Naive B cell (primary cell): ENCODE data around the gene S100A1. TPM values are rescaled to one million over a fixed set of nuclear protein-coding genes. Genes with fewer than 3 reads are reported as not detected.

Source experiments
- ATAC-seq, 2 donors: fragments of 150-1000 bp; cut with Tn5 transposase; 2 replicates each; pipeline ENCODE4 v1.10.0; 2021; ENCODE audit warnings: low read depth in 2 of 2, mild to moderate bottlenecking in 2 of 2, moderate library complexity in 2 of 2
- DNase-seq: peaks from one replicate; pipeline ENCODE4 v3.0.0; 2022
- H3K27ac Mint-ChIP-seq, 6 donors: one replicate each; pipeline ENCODE4 v1.8.0; 2020 to 2022; ENCODE audit warnings: mild to moderate bottlenecking in 6 of 6, mixed read lengths in 6 of 6, moderate library complexity in 5 of 6, inconsistent platforms in 2 of 6
- H3K27me3 Mint-ChIP-seq, 3 donors: one replicate each; pipeline ENCODE4 v1.8.0; 2021 to 2022; ENCODE audit warnings: mixed read lengths in 3 of 3, mild to moderate bottlenecking in 1 of 3
- H3K36me3 Mint-ChIP-seq, 2 donors: one replicate each; pipeline ENCODE4 v1.8.0; 2020 to 2022; ENCODE audit warnings: mixed read lengths in 2 of 2, inconsistent platforms in 1 of 2, mild to moderate bottlenecking in 1 of 2
- H3K4me1 Mint-ChIP-seq, 3 donors: one replicate each; pipeline ENCODE4 v1.8.0; 2020 to 2022; ENCODE audit warnings: mixed read lengths in 3 of 3, inconsistent platforms in 1 of 3, mild to moderate bottlenecking in 1 of 3, moderate library complexity in 1 of 3
- H3K4me3 Mint-ChIP-seq, 8 donors: one replicate each; pipeline ENCODE4 v1.8.0; 2020 to 2022; ENCODE audit warnings: mild to moderate bottlenecking in 8 of 8, mixed read lengths in 8 of 8, moderate library complexity in 8 of 8, inconsistent platforms in 2 of 8
- H3K9me3 Mint-ChIP-seq, 7 donors: one replicate each; pipeline ENCODE4 v1.8.0; 2020 to 2022; ENCODE audit warnings: mixed read lengths in 7 of 7, mild to moderate bottlenecking in 5 of 7, inconsistent platforms in 2 of 7, moderate library complexity in 1 of 7
- polyA plus RNA-seq, 6 donors: library from polyadenylated mRNA; unstranded; fragments of 300-500 nt; fragmentation: Illumina TruSeq; gene quantifications; one replicate each; pipeline ENCODE4 v1.2.3, GENCODE V29; 2021; ENCODE audit warnings: low read depth in 6 of 6

S100A1 gene
- polyA plus RNA-seq, 6 donors from 2014 or later = not detected

DNA sequence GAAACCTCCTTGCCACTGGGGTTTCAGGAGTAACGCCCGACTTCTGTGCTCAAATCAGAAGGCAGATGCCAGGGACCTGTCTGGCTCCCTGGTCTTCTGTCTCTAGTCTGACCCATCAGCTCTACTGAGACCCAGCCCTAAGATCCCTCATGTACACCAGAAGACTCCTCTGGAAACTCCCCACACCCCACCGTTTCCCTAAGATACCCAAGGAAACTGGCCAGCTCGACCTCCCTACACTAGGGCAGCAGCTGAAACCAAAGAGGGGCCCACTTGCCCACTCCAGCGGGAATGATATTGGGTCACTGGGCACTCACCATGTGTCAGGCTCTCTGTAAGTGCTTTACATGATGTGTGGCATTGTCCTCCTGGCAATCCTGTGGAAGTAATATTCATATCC lies 14.8 kb upstream of the S100A1 start:
- Mint-ChIP-seq H3K27me3 (no peaks in the 10 kb centered on the region), H3K36me3 (no peaks in the 10 kb centered on the region), H3K4me3 (no peak overlapping the region), H3K27ac (no peak overlapping the region), H3K9me3 (no peaks in the 10 kb centered on the region), H3K4me1 (peaks cover 0 to 11% (median 0%) of the 10 kb centered on the region in 3 donors)
- DNase-seq (no peak), ATAC-seq (no peak)

DNA sequence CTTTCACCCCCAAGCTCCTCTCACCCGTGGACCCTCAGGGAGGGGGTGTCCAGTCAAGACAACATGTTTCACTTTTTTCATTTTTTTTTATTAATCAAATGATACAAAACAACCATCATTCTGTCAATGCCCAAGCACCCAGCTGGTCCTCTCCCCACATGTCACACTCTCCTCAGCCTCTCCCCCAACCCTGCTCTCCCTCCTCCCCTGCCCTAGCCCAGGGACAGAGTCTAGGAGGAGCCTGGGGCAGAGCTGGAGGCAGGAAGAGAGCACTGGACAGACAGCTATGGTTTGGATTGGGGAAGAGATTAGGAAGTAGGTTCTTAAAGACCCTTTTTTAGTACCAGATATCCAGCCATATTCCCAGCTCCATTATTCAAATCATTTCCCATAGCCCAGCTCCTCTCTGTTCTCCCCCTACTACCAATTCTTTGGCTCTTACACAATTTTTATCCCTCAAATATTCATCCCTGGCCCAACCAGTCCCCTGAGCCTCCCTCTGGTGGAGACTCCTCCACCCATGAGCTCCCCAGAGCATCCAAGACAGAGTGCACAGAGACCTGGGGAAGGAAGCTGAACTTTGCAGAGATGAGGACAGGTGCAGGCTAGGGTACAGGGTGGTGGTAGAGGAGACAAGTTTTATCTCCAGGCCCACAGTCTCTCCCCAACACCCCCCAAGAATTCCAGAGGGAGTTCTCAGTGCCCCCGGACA lies 13.9 kb upstream of the S100A1 start:
- Mint-ChIP-seq H3K36me3 (no peaks in the 10 kb centered on the region), H3K27ac (peak overlapping the region in 2 of 6 donors; percentile 49 to 78), H3K27me3 (no peaks in the 10 kb centered on the region), H3K9me3 (no peaks in the 10 kb centered on the region), H3K4me3 (no peak overlapping the region), H3K4me1 (peaks cover 0 to 11% (median 0%) of the 10 kb centered on the region in 3 donors)
- DNase-seq (no peak), ATAC-seq (no peak)

DNA sequence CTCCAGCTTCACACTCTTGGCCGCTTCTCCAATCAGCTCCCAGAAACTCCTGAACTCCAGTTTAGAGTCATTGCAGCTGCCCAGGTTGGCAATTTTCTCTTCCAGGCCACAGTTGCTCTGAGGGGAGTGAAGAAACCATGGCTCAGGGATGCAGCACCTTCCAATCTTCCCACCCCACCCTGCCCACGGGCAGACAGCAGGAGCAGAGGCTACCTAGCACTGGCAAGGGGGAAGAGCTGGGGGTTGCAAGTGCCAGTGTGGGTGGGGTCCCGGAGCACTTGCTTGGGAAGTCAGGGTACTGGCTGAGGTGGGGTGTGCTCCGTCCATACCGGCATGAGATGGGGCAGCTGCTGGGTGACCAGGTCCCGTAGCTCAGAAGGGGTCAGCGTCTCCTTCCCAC lies 13.3 kb upstream of the S100A1 start:
- ATAC-seq = no peak
- Mint-ChIP-seq H3K27ac (no peak overlapping the region), H3K27me3 (no peaks in the 10 kb centered on the region), H3K4me1 (peaks cover 0 to 11% (median 0%) of the 10 kb centered on the region in 3 donors), H3K36me3 (no peaks in the 10 kb centered on the region), H3K4me3 (no peak overlapping the region), H3K9me3 (peaks cover 0 to 2% (median 0%) of the 10 kb centered on the region in 7 donors)
- no peak for DNase-seq

DNA sequence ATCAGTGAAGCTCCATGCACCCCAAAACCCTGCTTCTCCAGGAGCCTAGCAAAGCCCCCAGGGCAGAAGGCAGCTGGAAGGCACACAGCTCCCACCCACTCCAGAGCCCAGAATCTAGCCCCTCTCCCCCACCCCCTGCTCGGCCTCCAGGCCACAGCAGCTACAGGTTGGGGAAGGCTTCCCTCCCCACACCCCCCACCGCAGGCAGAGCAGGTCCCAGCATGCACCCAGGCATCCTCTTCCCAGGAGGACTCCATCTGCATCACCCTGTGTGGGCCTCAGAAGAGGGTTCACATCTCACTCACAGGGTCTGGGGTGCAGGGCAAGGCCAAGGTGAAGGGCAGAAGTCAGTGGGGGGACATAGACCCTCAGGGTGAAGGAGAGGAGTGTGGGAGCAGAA lies 12.8 kb upstream of the S100A1 start:
- H3K27ac Mint-ChIP-seq = no peak overlapping the region
- H3K4me3 Mint-ChIP-seq = no peak overlapping the region
- ATAC-seq (no peak), DNase-seq (no peak)
- H3K9me3 Mint-ChIP-seq = peaks cover 0 to 2% (median 0%) of the 10 kb centered on the region in 7 donors
- H3K27me3 Mint-ChIP-seq = no peaks in the 10 kb centered on the region
- H3K4me1 Mint-ChIP-seq = peaks cover 0 to 11% (median 0%) of the 10 kb centered on the region in 3 donors
- H3K36me3 Mint-ChIP-seq = no peaks in the 10 kb centered on the region

DNA sequence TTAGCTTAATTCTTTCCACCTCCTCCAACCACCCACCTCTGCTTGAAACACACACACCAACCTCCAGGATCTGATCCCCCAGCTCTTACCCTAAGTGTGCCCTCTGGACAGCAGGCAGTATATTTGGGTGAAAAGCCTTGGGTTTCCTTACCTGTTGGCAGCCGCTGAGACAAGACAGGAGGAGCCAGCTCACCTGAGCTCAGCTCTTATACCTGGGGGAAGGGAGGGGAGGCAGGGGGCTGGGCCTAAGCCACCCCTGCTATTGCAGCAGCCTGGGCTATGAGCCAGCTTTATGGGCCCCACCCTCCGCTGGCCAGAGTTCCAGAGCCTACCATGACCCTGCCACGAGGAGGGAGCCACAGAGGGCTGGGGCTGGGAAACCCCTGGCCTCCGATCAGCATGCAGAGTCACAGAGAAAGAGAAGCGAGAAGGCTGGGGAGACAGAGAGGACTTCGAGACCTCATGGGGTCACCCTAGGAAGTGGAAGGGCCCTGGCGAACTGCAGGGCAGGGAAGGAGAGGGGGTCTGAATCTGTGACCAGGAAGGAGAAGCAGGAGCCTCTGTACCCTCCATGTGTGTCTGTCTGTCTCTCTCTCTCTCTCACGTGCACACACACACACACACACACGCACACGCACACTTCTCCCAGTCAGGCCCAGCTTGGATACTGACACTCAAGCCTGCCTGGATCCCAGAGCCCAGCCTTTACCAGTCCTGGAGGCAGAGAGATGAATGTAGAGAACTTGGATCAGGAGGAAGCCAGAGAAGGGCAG lies 11.9 kb upstream of the S100A1 start, which contains the start of gene S100A14:
Gene S100A14 (minus strand): TSS at position 182 of the 773 bp plus-strand sequence. CDS start 467 bp downstream, outside the sequence.
- Mint-ChIP-seq H3K36me3 (no peaks in the 10 kb centered on the region), H3K27me3 (no peaks in the 10 kb centered on the region), H3K27ac (peak within 1 kb of the TSS in 3 of 6 donors; percentile 69 to 91 (median 82)), H3K4me3 (no peak within 1 kb of the TSS), H3K9me3 (peaks cover 0 to 2% (median 0%) of the 10 kb centered on the region in 7 donors), H3K4me1 (peaks cover 0 to 11% (median 0%) of the 10 kb centered on the region in 3 donors)
- ATAC-seq (no peak), DNase-seq (no peak)

DNA sequence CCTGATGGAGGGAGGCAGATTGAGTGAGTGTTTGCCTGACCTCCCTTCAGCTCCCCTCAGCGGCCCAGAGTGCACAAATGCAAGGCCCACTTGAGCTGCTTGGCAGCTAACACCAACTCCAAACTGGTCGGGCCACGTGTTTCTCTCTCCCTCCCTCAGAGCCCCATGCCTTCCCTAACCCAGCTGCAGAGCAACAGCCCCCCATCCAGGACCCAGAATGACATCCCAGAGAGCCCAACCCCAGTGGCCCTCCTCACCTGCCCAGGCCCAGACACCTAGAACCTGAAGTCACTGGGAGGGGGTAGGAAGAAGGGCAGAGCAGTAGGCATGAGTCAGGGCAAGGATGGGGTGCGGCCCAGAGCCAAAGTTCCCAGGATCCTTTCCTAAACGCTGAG lies 11.3 kb upstream of the S100A1 start:
- Mint-ChIP-seq H3K27ac (peak overlapping the region in 3 of 6 donors; percentile 69 to 91 (median 82)), H3K4me3 (no peak overlapping the region)
- no peak for ATAC-seq

DNA sequence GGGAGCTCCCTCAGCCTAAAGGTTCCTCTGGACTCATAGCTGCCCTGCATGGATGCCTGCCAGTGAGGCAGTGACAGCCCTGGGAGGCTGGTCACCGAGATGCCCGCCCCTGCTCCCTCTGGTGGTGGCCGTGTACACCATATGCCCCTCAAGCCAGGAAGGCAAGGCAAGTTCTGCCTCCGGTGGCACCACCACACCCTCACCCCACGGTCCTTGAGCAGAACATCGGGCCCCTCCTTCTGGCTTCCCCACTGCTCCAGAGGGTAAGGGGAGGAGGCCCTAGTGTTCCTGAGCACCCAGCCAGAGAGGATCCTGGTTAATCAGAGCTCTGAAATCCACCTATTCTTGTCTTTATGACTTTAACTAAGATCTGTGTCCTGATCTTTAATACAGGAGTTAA lies 10.6 kb upstream of the S100A1 start:
- Mint-ChIP-seq H3K27ac (peak overlapping the region in 1 of 6 donors; percentile 49), H3K4me1 (peaks cover 0 to 11% (median 0%) of the 10 kb centered on the region in 3 donors)
- peak; percentile 93 to 95 for ATAC-seq

More for the DNA sequence above, 11.3 kb upstream of the S100A1 start:
- H3K27me3 Mint-ChIP-seq = no peaks in the 10 kb centered on the region
- peaks cover 0 to 2% (median 0%) of the 10 kb centered on the region in 7 donors for H3K9me3 Mint-ChIP-seq
- no peaks in the 10 kb centered on the region for H3K36me3 Mint-ChIP-seq
- DNase-seq = no peak
- peaks cover 0 to 11% (median 0%) of the 10 kb centered on the region in 3 donors for H3K4me1 Mint-ChIP-seq

DNA sequence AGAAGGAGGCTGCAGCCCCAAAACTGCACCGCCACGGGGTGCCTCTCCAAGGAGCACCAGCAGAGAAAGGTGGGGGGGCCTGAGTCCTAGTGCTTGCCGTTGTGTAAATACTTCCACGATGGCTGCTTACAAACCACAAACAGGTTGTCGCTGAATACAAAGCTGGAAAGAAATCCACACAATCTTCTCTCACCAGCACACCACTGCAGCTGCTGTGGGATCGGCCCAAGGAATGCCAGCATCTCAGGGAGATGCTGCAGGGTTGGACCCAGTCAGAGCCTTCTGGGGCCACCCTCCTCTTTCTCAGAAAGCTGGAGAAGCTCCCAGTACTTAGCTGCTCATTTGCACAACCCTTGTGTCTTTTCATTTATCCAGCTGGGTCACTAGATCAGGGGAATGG lies 9.1 kb upstream of the S100A1 start:
- H3K27ac Mint-ChIP-seq = no peak overlapping the region

More for the DNA sequence above, 10.6 kb upstream of the S100A1 start:
- Mint-ChIP-seq H3K27me3 (no peaks in the 10 kb centered on the region), H3K4me3 (peak overlapping the region in 2 of 8 donors; percentile 37 to 49), H3K9me3 (peaks cover 0 to 2% (median 0%) of the 10 kb centered on the region in 7 donors), H3K36me3 (no peaks in the 10 kb centered on the region)
- no peak for DNase-seq

DNA sequence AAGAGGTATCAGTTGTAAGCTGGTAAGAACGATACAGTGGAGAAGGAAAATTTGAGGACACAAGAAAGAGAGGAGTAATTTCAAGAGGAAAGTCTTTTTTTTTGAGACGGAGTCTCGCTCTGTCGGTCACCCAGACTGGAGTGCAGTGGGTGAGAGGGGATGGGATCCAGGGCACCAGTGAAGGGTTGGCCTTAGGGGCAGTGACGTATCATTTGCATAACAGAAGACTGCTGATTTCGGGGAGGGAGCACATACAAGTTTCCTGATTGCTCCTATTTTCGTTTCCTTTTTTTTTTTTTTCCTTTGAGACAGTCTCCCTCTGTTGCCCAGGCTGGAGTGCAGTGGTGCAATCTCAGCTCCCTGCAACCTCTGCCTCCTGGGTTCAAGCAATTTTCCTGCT lies 5.1 kb upstream of the S100A1 start:
- Mint-ChIP-seq H3K4me3 (peak overlapping the region in 1 of 8 donors; percentile 50), H3K36me3 (no peaks in the 10 kb centered on the region), H3K27ac (no peak overlapping the region), H3K9me3 (peaks cover 0 to 2% (median 0%) of the 10 kb centered on the region in 7 donors), H3K27me3 (no peaks in the 10 kb centered on the region), H3K4me1 (peaks cover 19 to 28% (median 24%) of the 10 kb centered on the region in 3 donors)
- ATAC-seq (no peak), DNase-seq (no peak)

More for the DNA sequence above, 9.1 kb upstream of the S100A1 start:
- peaks cover 0 to 2% (median 0%) of the 10 kb centered on the region in 7 donors for H3K9me3 Mint-ChIP-seq
- ATAC-seq = no peak
- peaks cover 5 to 15% (median 6%) of the 10 kb centered on the region in 3 donors for H3K4me1 Mint-ChIP-seq
- peak overlapping the region in 1 of 8 donors; percentile 0 for H3K4me3 Mint-ChIP-seq
- no peaks in the 10 kb centered on the region for H3K27me3 Mint-ChIP-seq
- DNase-seq = no peak
- no peaks in the 10 kb centered on the region for H3K36me3 Mint-ChIP-seq

DNA sequence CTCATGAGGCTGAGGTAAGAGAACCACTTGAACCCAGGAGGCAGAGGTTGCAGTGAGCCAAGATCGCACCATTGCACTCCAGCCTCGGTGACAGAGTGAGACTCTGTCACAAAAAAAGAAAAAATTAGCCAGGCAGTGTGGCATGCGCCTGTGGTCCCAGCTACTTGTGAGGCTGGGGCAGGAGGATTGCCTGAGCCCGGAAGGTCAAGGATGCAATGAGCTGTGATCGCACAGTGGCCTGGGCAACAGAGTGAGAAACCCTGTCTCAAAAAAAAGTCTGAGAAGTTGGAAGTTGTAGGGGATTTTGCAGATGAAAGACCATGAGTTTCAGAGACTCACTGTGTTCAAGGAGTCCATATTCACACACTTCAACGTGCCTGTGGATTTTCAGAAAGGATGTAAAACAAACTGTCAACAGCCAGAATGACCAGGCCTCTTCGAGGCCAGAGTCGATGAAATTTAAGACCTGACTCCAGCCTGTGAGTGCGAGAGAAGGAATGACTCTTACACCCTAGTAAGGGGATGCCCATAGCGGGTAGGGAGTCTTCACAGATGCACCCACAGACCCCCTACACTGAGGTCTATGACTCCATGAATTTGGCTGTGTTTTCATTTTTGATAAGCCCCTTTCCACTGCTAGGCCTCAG lies 3.1 kb upstream of the S100A1 start:
- ATAC-seq (no peak), DNase-seq (no peak)
- no peaks in the 10 kb centered on the region for H3K36me3 Mint-ChIP-seq
- no peak overlapping the region for H3K4me3 Mint-ChIP-seq
- peaks cover 33 to 44% (median 35%) of the 10 kb centered on the region in 3 donors for H3K4me1 Mint-ChIP-seq
- H3K9me3 Mint-ChIP-seq = no peaks in the 10 kb centered on the region
- H3K27me3 Mint-ChIP-seq = no peaks in the 10 kb centered on the region
- peak overlapping the region in 1 of 6 donors; percentile 66 for H3K27ac Mint-ChIP-seq

DNA sequence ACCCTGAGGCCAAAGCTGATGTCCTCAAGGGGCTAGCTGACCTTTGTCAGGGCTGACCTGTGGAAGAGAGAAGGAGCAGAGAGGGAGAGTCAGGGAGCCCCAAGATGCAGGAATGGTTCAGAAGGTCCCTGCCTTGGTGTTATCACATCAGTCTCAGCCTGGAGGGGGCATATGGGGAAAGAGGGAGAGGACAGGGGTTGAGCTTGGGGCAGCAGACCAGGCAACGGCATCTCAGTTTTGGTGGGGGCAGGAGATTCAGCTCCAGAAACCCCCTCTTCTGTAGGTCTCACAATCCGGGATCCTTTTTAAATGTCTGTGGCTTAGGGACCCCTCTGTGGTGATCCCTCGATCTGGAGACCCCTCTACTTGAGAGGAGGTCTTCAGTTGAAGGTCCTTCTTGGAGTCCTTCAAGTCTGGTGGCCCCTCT lies 1.7 kb upstream of the S100A1 start:
- Mint-ChIP-seq H3K4me3 (peak overlapping the region in 4 of 8 donors; percentile 26 to 69 (median 44)), H3K9me3 (no peaks in the 10 kb centered on the region), H3K27me3 (no peaks in the 10 kb centered on the region), H3K36me3 (no peaks in the 10 kb centered on the region), H3K27ac (peak overlapping the region in 1 of 6 donors; percentile 72), H3K4me1 (peaks cover 33 to 44% (median 35%) of the 10 kb centered on the region in 3 donors)
- ATAC-seq = no peak
- DNase-seq = no peak

DNA sequence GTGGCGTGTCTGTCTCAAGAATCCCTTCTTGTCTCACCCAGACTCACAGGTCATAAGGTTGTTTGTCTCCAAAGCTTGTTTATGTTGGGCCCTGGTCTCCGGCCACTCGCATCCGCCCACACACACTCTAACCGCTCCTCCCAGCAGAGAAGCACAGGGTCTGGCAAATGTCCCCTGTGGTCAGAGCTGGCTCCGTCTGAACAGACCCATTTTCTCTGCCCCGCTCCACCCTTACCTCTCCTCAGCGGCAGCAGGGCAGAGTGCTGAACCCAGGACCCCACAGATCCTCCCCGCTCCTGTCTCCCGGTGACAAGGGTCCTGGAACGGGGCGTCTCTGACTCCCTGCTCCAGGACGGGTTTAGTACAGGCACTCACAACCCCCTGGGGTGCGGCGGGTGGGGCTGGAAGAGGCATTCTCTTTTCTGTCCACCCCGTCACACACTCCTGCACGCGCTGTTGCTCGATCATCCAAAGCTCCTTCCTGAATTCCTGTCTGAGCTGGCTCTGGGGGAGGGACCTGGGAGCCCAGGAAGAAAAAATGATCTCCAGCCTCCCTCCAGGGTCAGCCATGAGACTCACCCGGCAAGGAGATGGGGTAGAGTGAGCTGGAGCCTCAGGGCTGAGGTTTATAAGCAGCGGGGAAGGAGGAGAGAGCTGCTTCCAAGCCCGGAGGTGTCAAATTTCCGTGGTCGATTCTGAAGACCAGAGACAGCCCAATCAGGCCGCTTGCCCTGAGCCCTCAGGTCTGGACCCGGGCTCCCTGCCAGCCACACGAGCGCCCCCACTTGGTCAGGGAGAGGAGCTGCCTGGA lies 1.1 kb upstream of the S100A1 start, which contains the start of gene S100A13:
Gene S100A13 (minus strand): TSS at position 602 of the 811 bp plus-strand sequence. CDS start 1,033 bp downstream, outside the sequence.
- Mint-ChIP-seq H3K9me3 (no peaks in the 10 kb centered on the region), H3K4me1 (peaks cover 35 to 44% (median 36%) of the 10 kb centered on the region in 3 donors), H3K27me3 (no peaks in the 10 kb centered on the region), H3K27ac (peak within 1 kb of the TSS in 4 of 6 donors; percentile 33 to 84 (median 71)), H3K36me3 (no peaks in the 10 kb centered on the region), H3K4me3 (peak within 1 kb of the TSS in 6 of 8 donors; percentile 30 to 80 (median 71))
- DNase-seq = no peak
- peak; percentile 37 to 44 for ATAC-seq
